Bone marrow (tissue), 2 donors: ENCODE results near the gene OR52N5.

Source experiments
- DNase-seq, 2 donors: peaks; one replicate each; lab custom pipeline; 2025; lab: John Stamatoyannopoulos, UW

OR52N5 gene

DNA sequence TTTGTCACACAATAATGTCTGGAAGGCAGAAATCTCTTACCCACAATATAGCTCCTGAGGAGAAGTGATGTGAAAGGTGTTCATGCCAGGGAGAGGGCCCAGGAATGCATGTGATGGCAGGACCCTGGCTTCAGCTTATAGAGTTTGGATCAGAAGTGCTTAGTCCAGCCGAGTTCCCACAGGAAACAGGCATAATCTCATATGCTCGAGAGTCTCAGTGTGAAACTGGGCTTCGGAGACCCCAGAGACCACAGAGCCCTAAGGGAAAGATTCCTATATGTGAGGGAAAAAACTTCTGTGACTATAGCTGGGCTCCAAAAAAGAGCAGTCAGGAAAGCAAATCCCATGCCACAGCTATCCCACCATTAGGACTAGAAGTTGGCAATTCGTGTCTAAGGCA lies at the start of gene OR52N5:
Gene OR52N5, minus strand, starts transcription at position 101 of the 400 bp plus-strand sequence. CDS start 4,721 bp downstream, outside the sequence.
- DNase-seq, result no peak

DNA sequence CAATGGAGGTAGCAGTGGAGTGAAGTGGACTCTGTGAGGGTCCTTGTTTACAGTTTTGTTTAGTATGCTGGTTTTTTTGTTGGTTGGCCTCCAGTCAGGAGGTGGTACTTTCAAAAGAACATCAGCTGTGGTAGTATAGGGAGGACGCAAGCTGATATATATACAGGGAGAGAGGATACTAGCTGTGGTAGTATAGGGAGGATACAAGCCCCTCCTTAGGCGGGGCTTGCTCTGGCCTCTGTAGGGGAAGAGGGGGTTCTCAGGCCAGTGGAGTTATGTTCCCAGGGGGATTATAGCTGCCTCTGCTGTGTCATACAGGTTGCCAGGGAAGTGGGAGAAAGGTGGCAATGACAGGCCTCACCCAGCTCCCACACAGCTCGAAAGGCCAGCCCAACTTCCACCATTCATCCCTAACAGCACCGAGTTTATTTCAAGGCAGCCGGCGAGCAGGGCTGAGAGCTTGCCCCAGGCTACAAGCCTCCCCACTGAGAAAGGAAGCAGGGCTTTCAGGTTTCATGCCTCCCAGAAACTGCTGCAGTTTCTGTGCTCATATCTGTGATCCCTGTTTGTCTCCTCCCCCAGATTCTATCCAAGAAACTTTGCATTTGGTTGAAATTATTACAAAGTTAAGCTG lies 48.2 kb upstream of the OR52N5 start:
- DNase-seq, result no peak

DNA sequence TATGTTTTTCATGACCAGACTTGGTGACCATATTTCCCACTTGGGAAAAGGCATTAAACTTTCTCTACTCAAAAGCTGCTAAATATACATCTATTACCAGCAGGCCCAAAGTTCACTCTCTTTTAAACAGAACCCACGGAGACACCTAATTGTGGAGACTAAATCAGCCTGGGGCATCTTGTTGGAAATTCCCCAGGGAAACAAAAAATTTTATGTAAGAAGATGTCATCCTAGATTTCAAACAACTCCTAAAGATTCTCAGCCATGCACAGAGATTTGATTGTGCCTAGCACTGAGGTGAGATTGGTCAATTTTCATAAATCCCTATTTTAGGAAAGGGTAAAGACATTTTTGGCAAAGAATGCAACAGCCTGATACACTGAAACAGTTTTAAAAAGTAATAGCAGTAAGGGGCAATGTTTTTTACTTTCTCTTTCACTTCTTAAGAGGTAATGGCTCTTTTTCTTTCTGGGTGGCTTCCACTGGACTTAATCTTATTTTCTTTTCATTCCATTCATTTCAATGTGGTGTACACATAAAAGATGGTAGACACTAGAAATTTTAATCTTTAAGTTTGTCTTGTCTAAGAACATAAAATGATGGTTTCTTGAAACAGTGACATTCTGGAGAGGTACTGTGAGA lies 35.2 kb upstream of the OR52N5 start:
- DNase-seq, result peak in 1 of 2 donors; percentile 48

DNA sequence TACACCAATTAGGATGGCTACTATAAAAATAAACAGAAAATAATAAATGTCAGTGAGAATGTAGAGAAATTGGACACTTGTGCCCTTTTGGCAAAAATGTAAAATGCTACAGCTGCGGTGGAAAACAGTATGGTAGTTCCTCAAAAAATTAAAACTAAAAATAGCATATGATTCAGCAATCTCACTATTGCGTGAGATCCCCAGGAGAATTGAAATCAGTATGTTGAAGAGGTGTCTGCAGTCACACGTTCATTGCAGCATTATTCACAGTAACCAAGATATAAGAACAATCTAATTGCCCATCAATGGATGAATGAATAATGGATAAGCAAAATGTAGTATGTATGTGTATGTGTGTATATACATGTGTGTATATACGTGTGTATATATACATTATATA lies 32.4 kb upstream of the OR52N5 start:
- DNase-seq, result peak in 1 of 2 donors; percentile 83

DNA sequence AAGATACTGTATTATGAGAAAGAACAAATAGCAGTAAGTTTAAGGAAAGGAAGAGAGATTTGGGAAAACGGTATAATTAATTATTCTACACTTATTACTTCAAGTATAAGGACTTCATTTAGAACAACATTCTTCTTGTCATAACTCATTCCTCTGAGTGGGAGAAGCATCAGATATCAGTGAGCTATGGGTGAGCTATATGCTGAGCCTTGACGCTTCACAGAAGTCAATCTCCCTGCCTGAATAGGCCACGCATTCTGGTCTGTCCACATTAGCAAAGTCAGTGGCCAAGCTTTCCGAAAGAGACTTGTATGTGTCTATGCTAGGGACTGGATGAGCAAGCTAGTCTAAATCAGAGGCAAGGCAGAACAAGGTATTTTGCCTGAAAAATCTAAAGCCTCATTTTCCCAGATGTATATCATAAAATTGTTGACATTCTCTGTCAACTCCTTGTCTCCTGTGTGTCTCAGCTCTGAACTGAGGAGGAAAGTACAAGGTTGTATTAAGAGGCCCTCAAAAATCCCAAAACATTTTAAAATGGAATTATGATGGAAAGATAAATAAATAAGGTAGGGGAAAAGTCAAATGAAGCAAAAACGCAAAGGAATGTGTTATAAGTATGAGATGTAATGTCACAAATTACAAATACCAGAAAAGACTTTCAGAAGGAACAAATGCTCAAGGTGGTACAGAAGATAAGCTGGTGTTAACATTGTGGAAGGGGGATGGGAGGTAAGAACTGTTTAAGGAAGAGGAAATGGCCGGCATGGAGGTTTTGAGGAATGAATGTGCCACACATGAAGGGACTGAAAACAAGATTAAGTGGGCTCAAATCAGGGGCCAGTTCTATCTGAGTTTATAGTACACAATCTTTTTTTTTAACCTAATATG lies 27.0 kb upstream of the OR52N5 start:
- no peak for DNase-seq

DNA sequence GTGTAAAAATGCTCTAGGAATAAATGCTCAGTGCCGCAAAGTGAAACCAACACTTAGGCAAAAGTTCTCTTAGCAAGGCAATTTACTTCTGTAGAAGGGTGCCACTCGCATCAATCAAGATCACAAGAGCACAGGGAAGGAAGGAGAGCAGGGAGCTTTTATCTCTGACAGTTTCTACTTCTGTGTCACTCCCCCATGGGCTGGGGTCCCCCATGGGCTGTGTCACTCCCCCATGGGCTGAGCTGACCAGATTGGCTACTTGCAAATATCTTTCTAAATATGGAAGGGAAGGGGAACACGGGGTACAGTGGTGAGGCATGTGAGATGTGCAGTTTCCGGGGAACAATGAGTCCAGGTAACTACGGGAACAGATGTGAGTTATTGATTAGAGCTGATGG lies 26.0 kb upstream of the OR52N5 start:
- DNase-seq, result peak in 1 of 2 donors; percentile 32

DNA sequence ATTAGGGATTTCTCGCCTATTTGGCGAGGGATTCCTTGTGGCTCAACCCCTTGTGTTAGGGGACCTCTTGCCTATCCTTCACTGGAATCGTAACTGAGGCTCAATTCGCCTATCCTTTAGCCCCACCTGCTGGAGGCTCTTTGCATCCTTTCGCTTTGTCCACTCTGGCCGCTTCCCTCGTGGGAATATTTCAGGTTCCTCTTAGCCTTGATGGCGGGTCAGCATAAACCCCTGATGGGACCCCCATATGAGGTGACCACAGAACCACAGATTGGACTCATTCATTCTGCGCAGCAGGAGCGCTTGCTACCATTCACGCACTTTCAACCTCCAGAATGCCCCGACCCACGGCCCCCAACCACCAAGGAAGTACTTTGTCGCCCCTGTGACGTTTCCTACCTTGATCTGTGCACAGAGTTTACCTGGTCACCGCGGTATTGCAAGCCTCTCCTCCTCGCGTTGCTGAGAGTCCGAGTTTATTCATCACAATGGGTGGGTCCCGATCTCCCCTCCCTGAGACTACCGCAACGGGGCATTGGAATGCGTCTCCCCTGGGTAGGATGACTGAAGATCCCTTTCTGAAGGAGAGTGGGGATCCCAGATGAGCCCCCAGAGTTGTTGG lies 25.5 kb upstream of the OR52N5 start, which contains the start of gene OR52N2:
Gene OR52N2, plus strand, starts transcription at position 425 of the 622 bp plus-strand sequence. CDS start 11,412 bp downstream, outside the sequence.
- DNase-seq, result peak; percentile 40 to 45

DNA sequence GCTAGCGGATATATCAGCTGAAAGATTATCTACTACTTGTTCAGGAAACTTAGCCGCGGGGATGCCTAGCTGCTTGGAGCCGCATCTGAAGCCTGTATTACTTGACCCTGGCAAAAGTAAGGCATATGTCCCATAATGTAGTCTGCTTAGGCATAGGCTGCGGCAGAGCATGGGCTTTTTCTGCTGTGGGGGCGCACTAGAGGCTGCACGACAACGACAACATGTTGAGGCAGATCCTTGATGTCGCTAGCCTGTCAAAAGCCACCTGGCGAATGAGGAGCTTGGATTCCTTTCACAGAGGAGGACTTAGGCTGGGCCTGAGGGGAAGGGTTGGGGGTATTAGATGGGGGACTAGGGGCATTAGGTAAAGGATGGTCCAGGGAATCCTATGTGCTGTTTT lies 24.4 kb upstream of the OR52N5 start:
- no peak for DNase-seq

DNA sequence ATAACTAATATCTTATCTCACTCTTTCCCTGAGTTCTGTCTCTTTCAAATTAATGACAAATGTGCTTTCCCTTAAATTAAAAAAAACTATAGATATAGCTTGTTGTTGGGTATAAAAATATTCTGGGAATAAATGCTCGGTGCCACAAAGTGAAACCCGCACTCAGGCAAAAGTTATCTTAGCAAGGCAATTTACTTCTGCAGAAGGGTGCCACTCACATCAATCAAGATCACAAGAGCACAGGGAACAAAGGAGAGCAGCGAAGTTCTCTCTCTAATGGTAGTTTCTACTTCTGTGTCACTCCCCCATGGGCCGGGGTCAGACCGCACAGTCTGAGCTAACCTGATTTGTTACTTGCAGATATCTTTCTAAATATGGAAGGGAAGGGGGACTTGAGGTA lies 20.8 kb upstream of the OR52N5 start:
- DNase-seq, result no peak

DNA sequence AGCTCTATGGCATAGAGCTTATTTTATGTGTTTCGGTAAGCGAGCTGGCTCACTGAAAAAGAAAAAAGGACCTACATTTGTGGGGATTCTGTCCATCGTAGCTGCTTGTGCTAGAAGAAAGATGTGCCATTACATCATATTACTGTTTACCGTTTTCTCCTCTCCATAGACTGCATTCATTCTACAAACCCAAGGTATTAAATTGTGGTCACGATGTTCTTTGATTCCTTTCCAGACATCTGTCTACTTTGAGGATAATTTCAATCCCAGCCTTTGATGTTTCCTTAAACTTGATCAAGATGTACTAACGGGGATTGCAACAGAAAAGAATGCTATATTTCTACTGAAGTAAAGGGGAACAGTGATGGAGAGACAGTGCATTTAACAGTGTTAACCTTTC lies 13.4 kb upstream of the OR52N5 start:
- no peak for DNase-seq

DNA sequence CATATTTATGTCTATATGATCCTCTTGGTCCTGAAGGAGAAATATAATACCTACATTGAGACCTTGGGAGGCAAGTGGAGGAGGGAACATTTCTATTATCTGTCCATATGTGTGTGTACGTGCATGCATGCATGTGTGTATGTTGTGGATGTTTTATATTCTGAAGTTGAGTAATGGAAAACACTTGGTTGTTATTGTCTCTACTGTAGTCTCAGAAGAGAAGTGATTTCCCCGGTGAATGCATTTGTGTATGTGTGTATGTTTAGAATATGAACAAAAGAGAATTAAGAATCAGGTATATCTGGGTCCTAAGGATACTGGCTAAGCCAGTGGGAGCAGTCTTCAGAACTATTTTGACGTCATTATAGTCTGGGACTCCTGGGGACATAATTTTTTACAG lies 8.0 kb upstream of the OR52N5 start, which contains the start of gene OR52N1:
Gene OR52N1, minus strand, starts transcription at position 101 of the 400 bp plus-strand sequence. CDS start 2,449 bp downstream, outside the sequence.
- DNase-seq, result no peak

DNA sequence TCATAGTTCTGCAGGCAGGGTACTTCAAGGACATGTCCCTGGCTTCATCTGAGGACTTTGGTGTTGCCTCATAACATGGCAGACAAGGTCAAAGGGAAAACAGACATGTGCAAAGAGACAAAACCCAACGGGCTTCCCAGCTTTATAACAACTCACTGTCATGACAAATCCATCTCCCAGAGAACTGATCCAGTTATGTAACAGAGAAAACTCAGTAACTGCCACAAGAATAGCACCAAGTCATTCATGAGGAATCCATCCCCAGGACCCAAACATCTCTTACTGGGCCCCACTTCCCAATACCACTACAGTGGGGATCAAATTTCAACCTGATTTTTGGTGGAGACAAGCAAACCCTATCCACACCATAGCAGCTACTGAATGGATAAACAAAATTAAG lies 16.1 kb downstream of the OR52N5 start:
- no peak for DNase-seq

DNA sequence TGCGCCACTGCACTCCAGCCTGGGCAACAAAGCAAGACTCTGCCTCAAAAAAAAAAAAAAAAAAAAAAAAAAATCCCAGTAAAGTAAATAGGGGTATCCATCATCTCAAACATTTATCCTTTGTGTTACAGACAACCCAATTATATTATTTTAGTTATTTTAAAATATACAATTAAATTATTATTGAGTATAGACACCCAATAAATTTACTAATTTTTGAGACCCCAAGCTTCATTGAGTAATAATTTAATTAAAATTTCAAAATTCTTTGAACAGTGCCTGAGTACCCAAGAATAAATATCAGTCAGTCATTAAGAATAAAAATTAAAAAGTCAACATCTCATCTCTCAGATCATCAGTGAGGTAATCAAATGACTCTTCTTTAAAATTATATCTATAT lies 29.2 kb downstream of the OR52N5 start, which contains the start of gene OR52N4:
Gene OR52N4, plus strand, starts transcription at position 301 of the 400 bp plus-strand sequence. CDS start 498 bp downstream, outside the sequence.
- DNase-seq, result no peak

DNA sequence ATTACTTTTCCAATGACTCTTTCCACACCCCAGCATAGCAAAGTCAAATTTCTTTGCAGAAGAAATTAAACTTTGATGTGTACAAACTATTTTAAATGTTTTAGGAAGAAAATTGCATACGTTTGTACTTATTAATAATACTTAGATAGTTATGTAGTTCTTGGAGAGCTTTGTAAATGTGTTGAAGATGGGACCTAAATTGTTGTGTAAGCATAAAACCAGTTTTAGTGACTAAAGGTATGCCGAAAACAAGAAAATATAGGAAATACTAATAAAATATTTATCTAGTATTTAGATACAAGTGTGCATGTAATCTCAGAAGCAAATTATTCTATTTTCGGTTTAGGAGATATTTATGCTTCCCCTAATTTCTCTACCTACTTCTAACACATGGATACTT lies 33.3 kb downstream of the OR52N5 start:
- no peak for DNase-seq

DNA sequence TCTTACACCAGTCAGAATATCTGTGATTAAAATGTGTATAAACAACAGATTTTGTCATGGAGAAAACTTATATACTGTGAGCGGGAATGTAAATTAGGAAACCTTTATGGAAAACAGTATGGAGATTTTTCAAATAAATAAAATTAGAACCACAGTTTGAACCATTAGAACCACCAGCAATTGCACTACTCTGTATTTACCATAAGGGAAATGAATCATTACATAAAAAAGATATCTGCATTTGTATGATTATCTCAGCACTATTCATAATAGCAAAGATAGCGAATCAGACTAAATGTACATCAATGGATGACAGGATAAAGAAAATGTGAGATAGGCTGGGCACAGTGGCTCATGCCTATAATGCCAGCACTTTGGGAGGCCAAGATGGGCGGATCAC lies 36.5 kb downstream of the OR52N5 start:
- DNase-seq, result no peak

DNA sequence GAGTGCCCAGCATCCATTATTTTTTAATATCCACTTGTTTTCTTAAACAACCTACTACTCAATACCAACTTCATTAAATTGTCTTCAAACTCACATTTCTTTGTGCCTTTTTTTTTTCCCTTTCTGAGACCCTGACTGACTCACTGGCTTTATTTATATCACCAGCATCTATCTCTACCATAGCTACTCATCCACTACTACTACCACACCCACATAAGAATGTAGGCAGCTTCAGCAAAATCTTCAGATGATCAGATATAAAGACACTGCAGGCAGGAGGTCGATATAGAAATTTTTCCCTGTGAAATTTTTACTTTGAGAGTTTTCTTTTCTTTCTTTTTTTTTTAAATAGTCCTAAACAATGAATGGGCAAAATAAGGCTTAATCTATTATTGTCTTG lies 44.7 kb downstream of the OR52N5 start:
- no peak for DNase-seq

DNA sequence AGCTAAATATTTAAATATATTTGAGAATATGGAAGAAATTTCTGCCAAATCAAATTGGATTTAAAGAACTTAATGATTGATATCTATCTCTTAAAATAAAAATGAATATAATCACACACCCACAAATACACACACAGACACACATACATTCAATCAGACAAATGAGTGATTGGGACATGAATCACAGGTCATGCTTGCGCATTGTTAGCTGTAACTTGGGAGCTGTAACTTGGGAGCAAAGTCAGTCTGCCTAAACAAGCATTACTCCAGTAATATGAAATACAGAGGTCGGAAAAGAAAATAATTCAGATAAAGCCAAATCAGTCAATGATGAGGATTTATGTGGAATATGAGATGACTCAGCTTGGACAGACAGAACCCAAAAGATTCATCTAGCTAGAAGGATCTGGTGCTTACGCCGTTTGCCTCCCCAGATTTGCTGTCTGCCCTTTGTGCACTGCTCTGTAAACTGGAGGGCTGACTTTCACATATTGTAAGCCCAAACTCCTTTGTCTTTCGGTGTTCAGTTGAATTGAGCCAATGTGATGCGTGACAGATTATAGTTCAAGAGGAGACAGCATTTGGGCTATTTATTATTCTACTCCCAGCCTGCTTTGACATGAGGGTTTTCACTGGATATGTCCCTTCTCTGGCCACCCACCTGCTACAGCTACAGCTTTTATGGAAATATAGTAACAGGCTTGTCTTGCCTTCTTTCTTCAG lies 45.3 kb downstream of the OR52N5 start:
- DNase-seq, result no peak

DNA sequence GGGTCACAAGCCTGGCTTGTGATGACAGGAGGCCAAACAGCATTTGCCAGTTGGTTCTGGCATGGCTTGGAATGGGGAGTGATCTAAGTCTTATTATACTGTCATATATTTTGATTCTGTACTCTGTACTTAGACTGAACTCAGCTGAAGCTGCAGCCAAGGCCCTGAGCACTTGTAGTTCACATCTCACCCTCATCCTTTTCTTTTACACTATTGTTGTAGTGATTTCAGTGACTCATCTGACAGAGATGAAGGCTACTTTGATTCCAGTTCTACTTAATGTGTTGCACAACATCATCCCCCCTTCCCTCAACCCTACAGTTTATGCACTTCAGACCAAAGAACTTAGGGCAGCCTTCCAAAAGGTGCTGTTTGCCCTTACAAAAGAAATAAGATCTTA lies 46.1 kb downstream of the OR52N5 start:
- DNase-seq, result no peak

DNA sequence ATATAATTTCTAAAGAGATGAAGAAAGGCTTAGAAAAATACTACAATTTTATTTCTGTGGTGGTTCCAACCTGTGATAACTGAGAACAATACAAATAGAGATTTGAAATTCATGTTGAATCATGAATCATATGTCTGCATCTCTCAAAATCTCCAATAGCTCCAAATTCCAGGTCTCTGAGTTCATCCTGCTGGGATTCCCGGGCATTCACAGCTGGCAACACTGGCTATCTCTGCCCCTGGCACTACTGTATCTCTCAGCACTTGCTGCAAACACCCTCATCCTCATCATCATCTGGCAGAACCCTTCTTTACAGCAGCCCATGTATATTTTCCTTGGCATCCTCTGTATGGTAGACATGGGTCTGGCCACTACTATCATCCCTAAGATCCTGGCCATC lies 46.8 kb downstream of the OR52N5 start, which contains the start of gene OR56B1:
Gene OR56B1, plus strand, starts transcription at position 53 of the 400 bp plus-strand sequence. Its CDS starts 69 bp downstream, at position 122.
- no peak for DNase-seq

DNA sequence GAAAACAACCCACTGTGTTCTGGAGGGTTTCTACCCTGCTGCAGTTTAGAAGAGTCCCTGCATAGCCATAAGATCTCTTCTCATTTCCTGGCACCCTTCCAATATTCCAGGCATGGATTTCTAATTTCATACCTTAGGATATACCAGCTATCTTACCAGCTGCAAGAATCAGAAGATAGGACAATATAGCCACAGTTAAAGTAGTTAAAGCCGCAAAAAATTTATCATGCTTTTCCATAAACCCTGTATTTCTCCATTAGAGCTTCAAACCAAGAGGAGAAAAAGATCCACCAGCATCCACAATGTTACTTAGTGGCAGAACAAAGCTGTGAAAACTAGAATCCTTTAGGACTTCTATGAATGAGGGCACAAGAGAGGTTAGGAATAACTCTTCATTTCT lies 55.5 kb downstream of the OR52N5 start:
- DNase-seq, result no peak

DNA sequence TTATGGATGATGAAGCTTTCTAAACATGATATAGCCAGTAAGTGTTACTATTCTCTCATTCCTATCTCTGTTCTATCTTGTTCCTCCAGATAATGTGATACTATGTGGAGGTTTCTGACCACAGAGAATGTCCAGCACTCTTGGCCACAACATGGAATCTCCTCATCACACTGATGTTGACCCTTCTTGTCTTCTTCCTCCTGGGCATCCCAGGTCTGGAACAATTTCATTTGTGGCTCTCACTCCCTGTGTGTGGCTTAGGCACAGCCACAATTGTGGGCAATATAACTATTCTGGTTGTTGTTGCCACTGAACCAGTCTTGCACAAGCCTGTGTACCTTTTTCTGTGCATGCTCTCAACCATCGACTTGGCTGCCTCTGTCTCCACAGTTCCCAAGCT lies 56.8 kb downstream of the OR52N5 start:
- no peak for DNase-seq
